GM06990 (cell line): ENCODE measurements around the gene MAST1.
"Not testable (repeated sequence)": the region's sequence is repeated elsewhere in the genome, so short reads cannot be mapped to it uniquely, and the experiment has no call there.

Experiments used
- DNase-seq: peaks from one replicate; pipeline ENCODE4 v3.0.0-alpha.2; 2011; ENCODE audit not compliant: insufficient read length; ENCODE audit errors: extremely low read depth
- H3K27me3 ChIP-seq: replicated peaks from 2 replicates; pipeline ENCODE4 v1.6.0; 2011; ENCODE audit warnings: low read length; ENCODE audit not compliant: control insufficient read depth, insufficient read depth
- H3K36me3 ChIP-seq: 2 replicates; pipeline ENCODE4 v1.5.1; 2011; ENCODE audit warnings: low read length; ENCODE audit not compliant: control insufficient read depth, insufficient read depth
- H3K4me3 ChIP-seq: replicated peaks from 2 replicates; pipeline ENCODE4 v1.5.1; 2011; ENCODE audit warnings: low read depth, mild to moderate bottlenecking, control low read depth, low read length
- CTCF ChIP-seq: IDR thresholded peaks from 2 replicates; pipeline ENCODE4 v1.5.1; 2011; ENCODE audit warnings: low read length, control low read depth, mild to moderate bottlenecking, inconsistent platforms; ENCODE audit not compliant: insufficient read depth, poor library complexity, severe bottlenecking

The MAST1 gene

DNA sequence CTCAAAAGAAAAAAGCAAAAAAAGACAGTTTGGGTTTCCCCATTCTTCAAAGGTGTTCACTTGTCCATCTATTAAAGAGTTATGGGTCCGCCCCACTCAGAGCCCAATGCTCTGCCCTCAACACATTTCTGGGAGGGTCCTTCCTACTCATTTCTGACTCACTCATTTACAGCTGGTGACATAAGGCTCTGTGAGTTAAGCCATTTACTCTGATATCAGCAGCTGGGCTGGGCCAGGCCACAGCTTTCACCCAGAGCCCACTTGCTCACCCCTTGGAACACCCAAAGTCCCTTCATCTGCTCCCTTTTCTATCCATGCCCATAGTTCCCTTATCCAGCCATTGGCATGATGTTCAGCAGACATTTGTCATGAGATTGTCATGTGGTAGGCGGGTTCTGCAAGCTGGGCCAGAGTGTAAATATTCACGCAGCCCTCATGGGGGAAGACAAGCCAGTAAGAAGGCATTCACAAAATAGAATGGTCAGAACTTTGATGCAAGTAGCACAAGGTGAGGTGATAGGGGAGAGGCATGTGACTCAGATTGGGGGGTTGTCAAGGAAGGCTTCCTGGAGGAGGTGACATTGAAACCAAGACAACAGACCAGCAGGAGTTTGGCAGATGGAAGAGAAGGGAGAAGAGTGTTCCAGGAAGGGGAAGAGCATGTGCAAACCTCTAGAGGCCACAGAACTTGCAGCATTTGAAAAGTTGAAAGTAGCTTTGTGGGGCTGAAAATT lies 5.9 kb downstream of the MAST1 start:
- no peak for TF ChIP-seq CTCF
- H3K4me3 ChIP-seq = no peak overlapping the region
- DNase-seq = no peak
- no peaks in the 10 kb centered on the region for H3K36me3 ChIP-seq
- no peaks in the 10 kb centered on the region; the same call in none of the 2 replicates for H3K27me3 ChIP-seq

GRCh38 chr19:12846613-12847012 lies 8.3 kb downstream of the MAST1 start:
- H3K36me3 ChIP-seq, DNase-seq, H3K4me3 ChIP-seq, H3K27me3 ChIP-seq: not testable (repeated sequence)

GRCh38 chr19:12847159-12848139 lies 9.1 kb downstream of the MAST1 start:
- peak overlapping the region; percentile 20; the same call in 1 of the 2 replicates for H3K4me3 ChIP-seq
- peak; percentile 86 for DNase-seq
- H3K27me3 ChIP-seq = no peaks in the 10 kb centered on the region; the same call in 1 of the 2 replicates
- no peaks in the 10 kb centered on the region for H3K36me3 ChIP-seq
- peak; percentile 71 for TF ChIP-seq CTCF

- Histone ChIP-seq H3K36me3 (no peaks in the 10 kb centered on the region), H3K4me3 (no peak overlapping the region), H3K27me3 (no peaks in the 10 kb centered on the region)
- TF ChIP-seq CTCF = no peak
- DNase-seq = no peak
Measured at GRCh38 chr19:12856653-12857052, 18.3 kb downstream of the MAST1 start.

- DNase-seq = no peak
- H3K27me3 ChIP-seq = no peaks in the 10 kb centered on the region
- H3K36me3 ChIP-seq = no peaks in the 10 kb centered on the region
- H3K4me3 ChIP-seq = no peak overlapping the region
- no peak for TF ChIP-seq CTCF
Measured at GRCh38 chr19:12858041-12858928, 20.0 kb downstream of the MAST1 start.
